Measurements from ENCODE around the gene RSBN1L. TPM values are rescaled to one million over a fixed set of nuclear protein-coding genes. Genes with fewer than 3 reads are reported as not detected.

The RSBN1L gene
- total RNA-seq, 4 donors from 2014 or later = 13.7 to 26.2 (median 19.8) TPM

GRCh38 chr7:77813180-77813579, 116.9 kb downstream of the RSBN1L start:
- H3K27ac ChIP-seq = no peak overlapping the region
- H3K4me1 ChIP-seq = peaks cover 0 to 2% (median 0%) of the 10 kb centered on the region in 4 donors
- H3K4me3 ChIP-seq = no peak overlapping the region
- no peaks in the 10 kb centered on the region for H3K27me3 ChIP-seq
- in situ Hi-C loops (cut with MboI; ENCODE audit: low pct_ligation_motif_present in 1 of 4, low pct_unique_long_range_greater_than_20kb in 1 of 4, low sequenced_read_pairs in 3 of 4) (no loop called here), intact Hi-C loops (cut with DNase I; ENCODE audit: low total_unique reads) (no loop called here)
- no peak for DNase-seq
- TF ChIP-seq EP300 (IDR thresholded peaks at IDR 0.05; ENCODE audit: low read depth) = no peak
- TF ChIP-seq, protein P1, sequence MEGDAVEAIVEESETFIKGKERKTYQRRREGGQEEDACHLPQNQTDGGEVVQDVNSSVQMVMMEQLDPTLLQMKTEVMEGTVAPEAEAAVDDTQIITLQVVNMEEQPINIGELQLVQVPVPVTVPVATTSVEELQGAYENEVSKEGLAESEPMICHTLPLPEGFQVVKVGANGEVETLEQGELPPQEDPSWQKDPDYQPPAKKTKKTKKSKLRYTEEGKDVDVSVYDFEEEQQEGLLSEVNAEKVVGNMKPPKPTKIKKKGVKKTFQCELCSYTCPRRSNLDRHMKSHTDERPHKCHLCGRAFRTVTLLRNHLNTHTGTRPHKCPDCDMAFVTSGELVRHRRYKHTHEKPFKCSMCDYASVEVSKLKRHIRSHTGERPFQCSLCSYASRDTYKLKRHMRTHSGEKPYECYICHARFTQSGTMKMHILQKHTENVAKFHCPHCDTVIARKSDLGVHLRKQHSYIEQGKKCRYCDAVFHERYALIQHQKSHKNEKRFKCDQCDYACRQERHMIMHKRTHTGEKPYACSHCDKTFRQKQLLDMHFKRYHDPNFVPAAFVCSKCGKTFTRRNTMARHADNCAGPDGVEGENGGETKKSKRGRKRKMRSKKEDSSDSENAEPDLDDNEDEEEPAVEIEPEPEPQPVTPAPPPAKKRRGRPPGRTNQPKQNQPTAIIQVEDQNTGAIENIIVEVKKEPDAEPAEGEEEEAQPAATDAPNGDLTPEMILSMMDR (IDR thresholded peaks at IDR 0.05) = no peak
- no peak for TF ChIP-seq POLR2AphosphoS5 (IDR thresholded peaks at IDR 0.05)
- no peak for TF ChIP-seq POLR2A (IDR thresholded peaks at IDR 0.05)
- WGBS, 2 donors (ENCODE audit: low coverage in 1 of 2) = 82% methylated on average over 2 of the region's 2 CpGs
- H3K9me3 ChIP-seq = peaks cover under 1 to 4% of the 10 kb centered on the region in 2 donors
- H3K36me3 ChIP-seq = peaks cover 0 to 5% (median 2%) of the 10 kb centered on the region in 4 donors

- peaks cover 0 to 5% (median 2%) of the 10 kb centered on the region in 4 donors for H3K36me3 ChIP-seq
- peaks cover 14 to 34% of the 10 kb centered on the region in 2 donors for H3K9me3 ChIP-seq
- intact Hi-C loops (cut with DNase I; ENCODE audit: low total_unique reads) (no loop called here), in situ Hi-C loops (cut with MboI; ENCODE audit: low pct_ligation_motif_present in 1 of 4, low pct_unique_long_range_greater_than_20kb in 1 of 4, low sequenced_read_pairs in 3 of 4) (no loop called here)
- no peak overlapping the region for H3K27ac ChIP-seq
- TF ChIP-seq, protein P1 (IDR thresholded peaks at IDR 0.05) = no peak
- TF ChIP-seq POLR2AphosphoS5 (IDR thresholded peaks at IDR 0.05) = no peak
- no peak for TF ChIP-seq POLR2A (IDR thresholded peaks at IDR 0.05)
- TF ChIP-seq EP300 (IDR thresholded peaks at IDR 0.05; ENCODE audit: low read depth) = no peak
- no peak overlapping the region for H3K4me3 ChIP-seq
- H3K4me1 ChIP-seq = no peaks in the 10 kb centered on the region
- H3K27me3 ChIP-seq = no peaks in the 10 kb centered on the region
- DNase-seq = no peak
Observed at GRCh38 chr7:77819021-77819420, 122.8 kb downstream of the RSBN1L start.

DNA sequence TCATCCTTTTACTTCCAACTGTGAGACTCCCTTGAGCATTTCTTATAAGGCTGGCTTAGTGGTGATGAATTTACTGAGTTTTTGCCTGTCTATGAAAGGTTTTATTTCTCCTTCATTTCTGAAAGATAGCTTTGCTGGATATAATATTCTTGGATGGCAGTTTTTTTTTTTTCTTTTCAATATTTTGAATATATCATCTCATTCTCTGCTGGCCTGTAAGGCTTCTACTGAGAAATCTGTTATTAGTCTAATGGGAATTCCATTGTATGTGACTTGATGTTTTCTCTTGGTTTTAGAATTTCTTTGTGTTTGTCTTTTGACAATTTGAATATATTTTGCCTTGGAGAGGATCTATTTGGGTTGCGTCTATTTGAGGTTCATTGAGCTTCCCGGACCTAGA, 124.7 kb downstream of the RSBN1L start:
- 99 to 100% methylated on average over 1 to 2 of the region's 2 CpGs for WGBS, 2 donors (ENCODE audit: low coverage in 1 of 2)
- Histone ChIP-seq H3K4me1 (no peaks in the 10 kb centered on the region), H3K27ac (no peak overlapping the region), H3K4me3 (no peak overlapping the region), H3K36me3 (peaks cover 0 to 5% (median 2%) of the 10 kb centered on the region in 4 donors), H3K27me3 (no peaks in the 10 kb centered on the region), H3K9me3 (peaks cover 19 to 34% of the 10 kb centered on the region in 2 donors)
- intact Hi-C loops (cut with DNase I; ENCODE audit: low total_unique reads) (no loop called here), in situ Hi-C loops (cut with MboI; ENCODE audit: low pct_ligation_motif_present in 1 of 4, low pct_unique_long_range_greater_than_20kb in 1 of 4, low sequenced_read_pairs in 3 of 4) (no loop called here)
- TF ChIP-seq EP300 (IDR thresholded peaks at IDR 0.05; ENCODE audit: low read depth) = no peak
- TF ChIP-seq POLR2AphosphoS5 (IDR thresholded peaks at IDR 0.05) = no peak
- no peak for TF ChIP-seq POLR2A (IDR thresholded peaks at IDR 0.05)
- TF ChIP-seq, protein P1 (IDR thresholded peaks at IDR 0.05) = no peak
- DNase-seq = no peak

GRCh38 chr7:77822269-77822668, 126.0 kb downstream of the RSBN1L start:
- Histone ChIP-seq H3K4me3 (no peak overlapping the region), H3K27me3 (no peaks in the 10 kb centered on the region), H3K36me3 (no peaks in the 10 kb centered on the region), H3K27ac (no peak overlapping the region), H3K4me1 (no peaks in the 10 kb centered on the region), H3K9me3 (peaks cover 23 to 34% of the 10 kb centered on the region in 2 donors)
- in situ Hi-C loops (cut with MboI; ENCODE audit: low pct_ligation_motif_present in 1 of 4, low pct_unique_long_range_greater_than_20kb in 1 of 4, low sequenced_read_pairs in 3 of 4) (no loop called here), intact Hi-C loops (cut with DNase I; ENCODE audit: low total_unique reads) (no loop called here)
- TF ChIP-seq EP300 (IDR thresholded peaks at IDR 0.05; ENCODE audit: low read depth) = no peak
- TF ChIP-seq POLR2AphosphoS5 (IDR thresholded peaks at IDR 0.05) = no peak
- no peak for TF ChIP-seq POLR2A (IDR thresholded peaks at IDR 0.05)
- TF ChIP-seq, protein P1 (IDR thresholded peaks at IDR 0.05) = no peak
- DNase-seq = no peak
- WGBS, 2 donors (ENCODE audit: low coverage in 1 of 2) = 29% methylated on average over 1 of the region's 1 CpG; no CpG with 5 or more reads in 1 of the 2 donors

Data from transverse colon (tissue), 4 donors.